Esophagus squamous epithelium (tissue), 4 donors: ENCODE data around the gene PNMA6E.

ENCODE experiments used
- POLR2A ChIP-seq, 4 donors: fragments of 450-650 bp; IDR thresholded peaks; one replicate each; pipeline ENCODE4 v1.6.1; 2017; ENCODE audit warnings: antibody characterized with exemption in 4 of 4, mild to moderate bottlenecking in 4 of 4, moderate library complexity in 3 of 4
- TF ChIP-seq, protein P1 (sequence below), 6 experiments: fragments of 450-650 bp in 4 of 6; fragments of 200-600 bp in 2 of 6; sonication (generic) in 2 of 6; IDR thresholded peaks; one replicate each; pipeline ENCODE4 v1.5.1; 2016 to 2019; ENCODE audit warnings: antibody characterized with exemption in 6 of 6, mild to moderate bottlenecking in 4 of 6, moderate library complexity in 4 of 6

DNA sequence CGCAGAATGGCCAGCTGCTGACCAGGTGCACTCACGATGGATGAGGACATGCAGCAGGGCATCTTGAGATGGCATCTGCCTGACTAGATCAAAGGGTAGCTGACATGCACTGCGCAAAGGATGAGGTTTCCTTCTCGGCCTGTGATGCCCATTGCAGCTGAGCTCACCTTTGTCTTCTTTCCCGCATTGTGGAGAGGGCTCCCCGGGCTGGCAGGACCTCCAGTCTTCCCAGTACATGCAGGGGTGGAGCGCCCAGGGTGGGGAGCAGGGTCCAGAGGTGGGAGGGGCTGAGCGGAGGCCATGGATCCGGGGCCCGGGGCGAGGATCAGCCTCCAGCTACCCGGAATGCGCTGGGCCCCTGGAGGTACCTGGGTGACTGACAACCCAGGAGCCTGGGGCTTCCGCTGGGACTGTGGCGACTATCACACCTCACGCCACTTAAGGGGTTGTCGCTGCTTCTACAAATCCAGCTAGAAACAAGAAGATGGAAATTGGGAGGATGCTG lies 32.7 kb upstream of the PNMA6E start:
- TF ChIP-seq, protein P1, sequence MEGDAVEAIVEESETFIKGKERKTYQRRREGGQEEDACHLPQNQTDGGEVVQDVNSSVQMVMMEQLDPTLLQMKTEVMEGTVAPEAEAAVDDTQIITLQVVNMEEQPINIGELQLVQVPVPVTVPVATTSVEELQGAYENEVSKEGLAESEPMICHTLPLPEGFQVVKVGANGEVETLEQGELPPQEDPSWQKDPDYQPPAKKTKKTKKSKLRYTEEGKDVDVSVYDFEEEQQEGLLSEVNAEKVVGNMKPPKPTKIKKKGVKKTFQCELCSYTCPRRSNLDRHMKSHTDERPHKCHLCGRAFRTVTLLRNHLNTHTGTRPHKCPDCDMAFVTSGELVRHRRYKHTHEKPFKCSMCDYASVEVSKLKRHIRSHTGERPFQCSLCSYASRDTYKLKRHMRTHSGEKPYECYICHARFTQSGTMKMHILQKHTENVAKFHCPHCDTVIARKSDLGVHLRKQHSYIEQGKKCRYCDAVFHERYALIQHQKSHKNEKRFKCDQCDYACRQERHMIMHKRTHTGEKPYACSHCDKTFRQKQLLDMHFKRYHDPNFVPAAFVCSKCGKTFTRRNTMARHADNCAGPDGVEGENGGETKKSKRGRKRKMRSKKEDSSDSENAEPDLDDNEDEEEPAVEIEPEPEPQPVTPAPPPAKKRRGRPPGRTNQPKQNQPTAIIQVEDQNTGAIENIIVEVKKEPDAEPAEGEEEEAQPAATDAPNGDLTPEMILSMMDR (IDR thresholded peaks at IDR 0.05): no peak
- TF ChIP-seq POLR2A (IDR thresholded peaks at IDR 0.05): no peak
